HG03025 (cell line): ENCODE results near the gene HOXD8.
A peak's percentile ranks its signal among the peaks of the same experiment; 100 is the strongest.

Source experiments
- ATAC-seq: cut with Tn5 transposase; IDR thresholded peaks from one replicate; pipeline ENCODE4 v1.9.1; 2021; ENCODE audit warnings: mild to moderate bottlenecking, moderate library complexity; ENCODE audit not compliant: unreplicated experiment, low FRiP score

Gene HOXD8

GRCh38 chr2:176127774-176128072 lies 1.8 kb upstream of the HOXD8 start:
- ATAC-seq: no peak

GRCh38 chr2:176128172-176128981 lies 1.1 kb upstream of the HOXD8 start:
- ATAC-seq: no peak

GRCh38 chr2:176129813-176130146 lies 275 bp downstream of the HOXD8 start:
- no peak for ATAC-seq

GRCh38 chr2:176130147-176130956 lies 847 bp downstream of the HOXD8 start:
- ATAC-seq: no peak

- no peak for ATAC-seq
These were observed 1.7 kb downstream of the HOXD8 start for GRCh38 chr2:176130957-176131847.

GRCh38 chr2:176131848-176132158 lies 2.3 kb downstream of the HOXD8 start:
- ATAC-seq: no peak

GRCh38 chr2:176132205-176133171 lies 3.0 kb downstream of the HOXD8 start:
- no peak for ATAC-seq

GRCh38 chr2:176133389-176133788 lies 3.9 kb downstream of the HOXD8 start:
- ATAC-seq: no peak

- ATAC-seq: no peak
These were observed 4.5 kb downstream of the HOXD8 start for GRCh38 chr2:176134035-176134434.

- no peak for ATAC-seq
These were observed 5.5 kb downstream of the HOXD8 start for GRCh38 chr2:176135035-176135440.

GRCh38 chr2:176136374-176137251 lies 7.1 kb downstream of the HOXD8 start:
- no peak for ATAC-seq

GRCh38 chr2:176137252-176137580 lies 7.7 kb downstream of the HOXD8 start:
- no peak for ATAC-seq

- ATAC-seq: no peak
These were observed 8.4 kb downstream of the HOXD8 start for GRCh38 chr2:176137906-176138305.

- ATAC-seq: no peak
These were observed 9.0 kb downstream of the HOXD8 start for GRCh38 chr2:176138526-176138922.

- no peak for ATAC-seq
These were observed 9.6 kb downstream of the HOXD8 start for GRCh38 chr2:176138923-176139660.

- no peak for ATAC-seq
These were observed 10.4 kb downstream of the HOXD8 start for GRCh38 chr2:176139661-176140512.

GRCh38 chr2:176140513-176141317 lies 11.2 kb downstream of the HOXD8 start:
- ATAC-seq: peak; percentile 88
